8988T (cell line): ENCODE data around the gene ATAT1.

Experiments used
- DNase-seq: peaks from one replicate; pipeline ENCODE4 v3.0.0; 2011

ATAT1 gene

GRCh38 chr6:30685157-30686008 lies 58.7 kb downstream of the ATAT1 start:
- DNase-seq, result no peak

GRCh38 chr6:30686009-30686907 lies 59.6 kb downstream of the ATAT1 start, which contains the start of gene PPP1R18:
PPP1R18 (minus strand) TSS chr6:30686645; CDS start chr6:30686018, 627 bp downstream.
- DNase-seq, result peak; percentile 65

- peak; percentile 60 for DNase-seq
Measured at GRCh38 chr6:30686908-30687658, 60.4 kb downstream of the ATAT1 start.

DNA sequence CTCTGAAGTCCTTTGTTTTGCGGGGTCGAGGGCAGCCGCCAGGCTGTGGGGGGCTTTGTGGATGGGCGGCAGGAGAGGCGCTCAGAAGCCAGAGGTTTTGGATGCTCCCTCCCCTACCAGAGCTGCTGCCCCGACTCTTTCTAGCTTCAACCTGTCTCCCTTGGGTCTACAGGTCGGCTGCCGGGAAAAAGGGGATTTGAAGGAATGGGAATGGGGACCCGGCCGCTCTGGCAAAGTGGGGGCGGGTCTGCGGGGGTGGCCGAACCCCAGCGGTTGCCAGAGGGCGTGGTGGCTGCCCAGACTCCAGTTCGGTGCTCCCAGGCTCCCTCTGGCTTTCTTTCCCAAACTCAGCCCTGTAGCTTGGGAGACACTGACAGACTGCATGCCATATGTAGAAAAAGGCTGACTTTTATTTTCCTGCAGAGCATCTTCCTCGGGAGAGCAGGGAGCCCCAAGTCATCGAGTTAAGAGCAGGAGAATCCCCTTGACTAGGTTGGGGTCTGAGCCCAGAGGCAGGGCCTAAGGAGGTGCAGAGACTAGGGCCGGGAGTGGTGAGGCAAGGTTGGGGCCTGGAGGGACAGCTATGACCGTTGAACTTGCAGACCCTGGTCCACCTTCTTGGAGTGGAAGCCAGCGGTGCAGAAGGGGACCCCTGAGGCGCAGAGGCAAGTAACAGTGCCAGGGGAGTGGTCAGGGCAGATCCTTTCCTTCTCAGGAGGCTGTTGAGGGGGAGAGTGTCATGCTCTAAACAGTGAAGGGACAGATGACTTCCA lies 61.2 kb downstream of the ATAT1 start:
- no peak for DNase-seq

DNA sequence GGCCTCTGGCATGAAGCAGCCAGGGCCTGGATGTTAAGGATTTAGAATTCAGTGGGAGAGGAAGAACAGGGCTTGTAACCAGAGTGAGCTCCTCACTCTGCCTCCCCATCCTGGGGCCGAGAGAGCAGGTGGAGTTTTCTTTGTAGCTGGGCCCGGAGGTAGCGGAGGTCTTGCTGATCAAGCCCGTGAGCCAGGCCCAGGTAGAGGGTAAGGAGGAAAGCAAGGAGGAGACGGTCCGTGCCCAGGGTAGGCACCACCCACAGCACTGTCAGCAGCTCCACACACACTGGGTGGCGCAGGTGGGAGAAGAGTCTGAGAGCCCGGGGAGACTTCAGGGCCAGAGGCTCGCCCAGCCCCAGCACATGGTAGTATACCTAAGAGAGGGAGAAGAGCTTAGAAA lies 61.9 kb downstream of the ATAT1 start:
- no peak for DNase-seq

GRCh38 chr6:30689022-30689865 lies 62.6 kb downstream of the ATAT1 start:
- no peak for DNase-seq

- no peak for DNase-seq
Measured at GRCh38 chr6:30689985-30690384, 63.3 kb downstream of the ATAT1 start.

DNA sequence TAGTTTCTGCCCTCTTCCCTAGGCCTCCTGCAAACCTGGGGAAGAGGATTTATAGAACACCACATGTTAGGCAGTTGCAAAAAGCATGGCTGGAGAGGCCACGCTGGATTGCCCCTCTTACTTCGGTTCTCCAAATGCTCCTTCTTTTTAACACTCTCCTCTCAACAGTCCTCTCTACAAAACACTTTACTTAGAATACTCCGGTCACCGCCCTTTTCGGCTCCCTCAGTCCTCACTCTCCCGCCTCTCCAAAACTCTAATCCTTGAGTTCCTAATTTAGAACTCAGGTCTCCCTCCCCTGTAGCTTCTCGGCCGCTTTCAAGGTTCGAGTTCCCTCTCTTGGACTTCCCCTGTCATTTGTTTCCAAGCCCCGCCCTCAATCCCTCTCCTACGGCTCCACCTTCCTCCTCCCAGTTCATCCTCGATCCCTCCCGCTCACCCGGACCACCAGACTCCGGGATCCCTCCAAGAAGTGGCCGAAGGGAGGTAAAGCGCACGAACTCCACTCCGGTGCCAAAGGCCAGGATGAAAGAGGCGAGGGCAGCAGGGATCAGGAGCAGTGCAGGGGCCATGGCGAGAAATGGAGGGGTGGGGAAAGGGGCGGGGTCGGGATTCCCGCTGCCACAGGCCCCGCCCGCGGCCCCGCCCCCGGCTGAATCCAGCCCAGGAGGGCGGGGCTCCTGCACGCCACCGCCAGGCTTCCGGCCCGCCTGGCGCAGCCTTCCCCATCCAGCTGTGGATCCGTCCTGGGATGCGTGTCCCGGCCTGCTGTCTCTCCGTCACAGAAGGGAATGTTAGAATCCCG lies 63.9 kb downstream of the ATAT1 start, which contains the start of gene NRM:
NRM (minus strand) TSS at position 582 of the 805 bp plus-strand sequence; CDS start at position 572, 10 bp downstream.
- DNase-seq, result peak; percentile 60

- no peak for DNase-seq
Measured at GRCh38 chr6:30691208-30691847, 64.7 kb downstream of the ATAT1 start.
